ENCODE results near the gene GCH1.

GRCh38 chr14:54834727-54835126, 67.9 kb downstream of the GCH1 start:
- TF ChIP-seq FOXK2 (IDR thresholded peaks at IDR 0.05) = no peak
- no peak for TF ChIP-seq ARNT (IDR thresholded peaks at IDR 0.05)
- TF ChIP-seq BHLHE40 (IDR thresholded peaks at IDR 0.05; ENCODE audit: borderline replicate concordance) = no peak
- TF ChIP-seq ELF4 (IDR thresholded peaks at IDR 0.05) = no peak
- no peak for TF ChIP-seq SUZ12 (IDR thresholded peaks at IDR 0.05)
- TF ChIP-seq SP1 (IDR thresholded peaks at IDR 0.05) = no peak
- no peak for TF ChIP-seq TARDBP (IDR thresholded peaks at IDR 0.05)
